B cell (primary cell): ENCODE results near the gene CADM1. TPM values are rescaled to one million over a fixed set of nuclear protein-coding genes. Genes with fewer than 3 reads are reported as not detected.

Experiments
- ATAC-seq: fragments of 200-7000 bp; cut with Tn5 transposase; one replicate; pipeline ENCODE4 v1.10.0; 2021; ENCODE audit warnings: low read depth, mild to moderate bottlenecking, moderate number of reproducible peaks, moderate library complexity
- CTCF ChIA-PET: fragments of 350-600 bp; sonication (Branson Sonifier 250); formaldehyde crosslinking; loops from one replicate; lab custom pipeline; 2021; ENCODE audit warnings: antibody characterized with exemption, inconsistent platforms; lab: Charles Lee
- POLR2A ChIA-PET: fragments of 350-600 bp; sonication (Branson Sonifier 250); formaldehyde crosslinking; loops from one replicate; lab custom pipeline; 2021; ENCODE audit warnings: antibody characterized with exemption; lab: Charles Lee
- DNase-seq: peaks from one replicate; pipeline ENCODE4 v3.0.0; 2013
- H2AFZ ChIP-seq: 2 replicates; pipeline ENCODE4 v1.6.1; 2012; ENCODE audit warnings: mild to moderate bottlenecking, low read depth, low read length; ENCODE audit not compliant: insufficient read depth, poor library complexity, severe bottlenecking
- H3K27ac ChIP-seq, 2 donors: 1 replicate in 1 of 2; 2 replicates in 1 of 2; pipeline ENCODE4 v1.5.1; 2012 to 2013; ENCODE audit warnings: low read length in 2 of 2, mild to moderate bottlenecking in 2 of 2, moderate library complexity in 1 of 2
- H3K27me3 ChIP-seq, 4 experiments: fragments of 200-600 bp in 1 of 4; sonication (generic) in 1 of 4; replicated peaks in 1 of 4; 1 replicate in 2 of 4; 2 replicates in 2 of 4; pipeline versions ENCODE4 v1.6.1 to v1.7.0; 2013 to 2016; ENCODE audit warnings: low read length in 3 of 4, mild to moderate bottlenecking in 2 of 4, mixed read lengths in 1 of 4, moderate library complexity in 1 of 4; ENCODE audit not compliant: insufficient read depth in 4 of 4, control insufficient read depth in 3 of 4; ENCODE audit errors: control extremely low read depth in 1 of 4
- H3K36me3 ChIP-seq, 2 experiments: replicated peaks in 1 of 2; 1 replicate in 1 of 2; 2 replicates in 1 of 2; pipeline versions ENCODE4 v1.6.1 to v1.7.1; 2013; ENCODE audit warnings: low read length in 1 of 2; ENCODE audit not compliant: insufficient read depth in 2 of 2, control insufficient read depth in 1 of 2; ENCODE audit errors: control extremely low read depth in 1 of 2, extremely low read depth in 1 of 2
- H3K4me1 ChIP-seq, 2 donors: fragments of 200-600 bp in 1 of 2; sonication (generic) in 1 of 2; 1 replicate in 1 of 2; 2 replicates in 1 of 2; pipeline versions ENCODE4 v1.5.1 to v1.6.1; 2013 to 2017; ENCODE audit warnings: low read length in 2 of 2; ENCODE audit not compliant: control insufficient read depth in 2 of 2, insufficient read depth in 2 of 2
- H3K4me2 ChIP-seq: replicated peaks from 2 replicates; pipeline ENCODE3; 2012; ENCODE audit warnings: mild to moderate bottlenecking, low read depth, low read length; ENCODE audit not compliant: poor library complexity, severe bottlenecking
- H3K4me3 ChIP-seq, 5 experiments: fragments of 200-600 bp in 1 of 5; sonication (generic) in 1 of 5; 1 replicate in 3 of 5; 2 replicates in 2 of 5; pipeline versions ENCODE4 v1.5.1 to v1.7.0; 2011 to 2016; ENCODE audit warnings: low read length in 4 of 5, mild to moderate bottlenecking in 4 of 5, low read depth in 2 of 5, control low read depth in 1 of 5, moderate library complexity in 1 of 5; ENCODE audit not compliant: insufficient read depth in 1 of 5; ENCODE audit errors: control extremely low read depth in 1 of 5, extremely low read depth in 1 of 5
- H3K79me2 ChIP-seq: fragments of 200-600 bp; sonication (generic); one replicate; pipeline ENCODE4 v1.6.0; 2016; ENCODE audit warnings: low read length; ENCODE audit not compliant: control insufficient read depth, insufficient read depth
- H3K9ac ChIP-seq: fragments of 200-600 bp; sonication (generic); 2 replicates; pipeline ENCODE4 v1.6.1; 2017; ENCODE audit warnings: mild to moderate bottlenecking, low read length, moderate library complexity
- H3K9me3 ChIP-seq, 3 donors: one replicate each; pipeline versions ENCODE4 v1.6.1 to v1.7.1; 2013; ENCODE audit warnings: low read length in 2 of 3; ENCODE audit not compliant: control insufficient read depth in 2 of 3, insufficient read depth in 1 of 3; ENCODE audit errors: control extremely low read depth in 1 of 3
- H4K20me1 ChIP-seq: 2 replicates; pipeline ENCODE4 v1.6.0; 2012; ENCODE audit warnings: mild to moderate bottlenecking, low read length; ENCODE audit not compliant: insufficient read depth, control insufficient read depth, poor library complexity, severe bottlenecking
- H3K27ac Mint-ChIP-seq: one replicate; pipeline ENCODE4 v1.8.0; 2021; ENCODE audit warnings: mixed read lengths
- H3K27me3 Mint-ChIP-seq: one replicate; pipeline ENCODE4 v1.8.0; 2021; ENCODE audit warnings: mixed read lengths
- H3K4me1 Mint-ChIP-seq: one replicate; pipeline ENCODE4 v1.8.0; 2021; ENCODE audit warnings: mixed read lengths
- H3K4me3 Mint-ChIP-seq: one replicate; pipeline ENCODE4 v1.8.0; 2021; ENCODE audit warnings: mixed read lengths
- H3K9me3 Mint-ChIP-seq: one replicate; pipeline ENCODE4 v1.8.0; 2022; ENCODE audit warnings: mixed read lengths; ENCODE audit not compliant: insufficient read depth
- CTCF ChIP-seq: fragments of 200-600 bp; IDR thresholded peaks from one replicate; pipeline ENCODE4 v1.8.0; 2022; ENCODE audit warnings: antibody characterized with exemption, mild to moderate bottlenecking
- EZH2 ChIP-seq: IDR thresholded peaks from 2 replicates; pipeline ENCODE4 v1.6.1; 2012; ENCODE audit warnings: borderline replicate concordance, low read depth, mild to moderate bottlenecking, moderate library complexity, low read length; ENCODE audit not compliant: insufficient read depth, poor library complexity, severe bottlenecking
- WGBS: methylation state at CpG from one replicate; pipeline ENCODE4 v1.1.5; 2013; ENCODE audit warnings: missing lambda C conversion rate; ENCODE audit not compliant: insufficient coverage; 5-methylcytosine and 5-hydroxymethylcytosine counted together
- intact Hi-C: fragments of 100-400 bp; cut with micrococcal nuclease; formaldehyde crosslinking; loops from one replicate; pipeline ENCODE4 v1.10.0; 2022
- polyA plus RNA-seq: library from polyadenylated mRNA; depleted of rRNA; stranded (reverse); fragments of >200 nt; gene quantifications from 2 replicates; pipeline ENCODE4 v1.2.3, GENCODE V29; 2012
- total RNA-seq, 2 donors: library from RNA; stranded (reverse); fragments of 120-200 nt in 1 of 2; gene quantifications; 1 replicate in 1 of 2; 2 replicates in 1 of 2; pipeline versions ENCODE4 v1.2.3 to v1.2.4, GENCODE V29; 2013 to 2022

Gene CADM1
- total and polyA plus RNA-seq, 2 donors (not counting 1 experiment from before 2014, with no cell fraction given): 0.43 to 0.49 TPM

GRCh38 chr11:115364896-115365295 is 139.3 kb downstream of the CADM1 start:
- no peak overlapping the region for H3K27ac ChIP-seq
- H3K4me1 Mint-ChIP-seq: no peaks in the 10 kb centered on the region
- no peaks in the 10 kb centered on the region for H3K9me3 ChIP-seq
- intact Hi-C loops: no loop called here
- H3K27me3 ChIP-seq: no peaks in the 10 kb centered on the region
- DNase-seq (no peak), ATAC-seq (no peak)
- H3K9me3 Mint-ChIP-seq: no peaks in the 10 kb centered on the region
- no peak overlapping the region for H3K4me3 Mint-ChIP-seq
- H3K79me2 ChIP-seq: no peaks in the 10 kb centered on the region
- WGBS: 100% methylated on average over 1 of the region's 3 CpGs
- H3K4me1 ChIP-seq: no peaks in the 10 kb centered on the region
- no peak overlapping the region for H2AFZ ChIP-seq
- no peak for TF ChIP-seq EZH2
- TF ChIP-seq CTCF: no peak
- no peak overlapping the region for H3K4me2 ChIP-seq
- no peaks in the 10 kb centered on the region for H3K36me3 ChIP-seq
- no peak overlapping the region for H3K27ac Mint-ChIP-seq
- no peaks in the 10 kb centered on the region for H4K20me1 ChIP-seq
- CTCF ChIA-PET: interaction anchor here (0.5 to 0.6 kb wide), 2 partner anchors 22 to 38 kb away, joined by 3 read pairs; no protein-coding TSS in a partner anchor
- H3K9ac ChIP-seq: no peak overlapping the region
- no peak overlapping the region for H3K4me3 ChIP-seq
- no peaks in the 10 kb centered on the region for H3K27me3 Mint-ChIP-seq
- POLR2A ChIA-PET: no interaction called here

GRCh38 chr11:115363921-115364320 is 140.3 kb downstream of the CADM1 start:
- H3K4me1 ChIP-seq: no peaks in the 10 kb centered on the region
- WGBS: no CpG with 5 or more reads among the region's 3 CpGs
- H3K9ac ChIP-seq: no peak overlapping the region
- H3K4me2 ChIP-seq: no peak overlapping the region
- Mint-ChIP-seq H3K9me3 (no peaks in the 10 kb centered on the region), H3K4me1 (no peaks in the 10 kb centered on the region), H3K27me3 (no peaks in the 10 kb centered on the region), H3K27ac (no peak overlapping the region), H3K4me3 (no peak overlapping the region)
- no peak overlapping the region for H2AFZ ChIP-seq
- no peaks in the 10 kb centered on the region for H3K79me2 ChIP-seq
- ATAC-seq (no peak), DNase-seq (no peak)
- H3K36me3 ChIP-seq: no peaks in the 10 kb centered on the region
- intact Hi-C loops: no loop called here
- ChIA-PET POLR2A (no interaction called here), CTCF (no interaction called here)
- no peak overlapping the region for H3K27ac ChIP-seq
- H3K4me3 ChIP-seq: no peak overlapping the region
- no peaks in the 10 kb centered on the region for H3K27me3 ChIP-seq
- TF ChIP-seq CTCF (no peak), EZH2 (no peak)
- H4K20me1 ChIP-seq: no peaks in the 10 kb centered on the region
- no peaks in the 10 kb centered on the region for H3K9me3 ChIP-seq
